Upper lobe of left lung (tissue), 6 donors: ENCODE results near the gene UBR1. TPM values are rescaled to one million over a fixed set of nuclear protein-coding genes. Genes with fewer than 3 reads are reported as not detected.

Experiments used
- ATAC-seq, 2 donors: fragments of 200-7000 bp; cut with Tn5 transposase; one replicate each; pipeline ENCODE4 v1.9.1; 2022; ENCODE audit warnings: mild to moderate bottlenecking in 2 of 2, moderate library complexity in 2 of 2; ENCODE audit not compliant: low FRiP score in 2 of 2
- DNase-seq, 2 donors: peaks; one replicate each; pipeline ENCODE4 v3.0.0-alpha.2; 2019 to 2020
- H3K27ac ChIP-seq, 4 donors: fragments of 200-600 bp; sonication (generic); one replicate each; pipeline ENCODE4 v1.5.1; 2016 to 2019
- H3K27me3 ChIP-seq, 4 donors: fragments of 200-600 bp; sonication (generic); one replicate each; pipeline ENCODE4 v1.5.1; 2017 to 2019
- H3K36me3 ChIP-seq, 4 donors: fragments of 200-600 bp; sonication (generic); one replicate each; pipeline ENCODE4 v1.5.1; 2016 to 2019
- H3K4me1 ChIP-seq, 4 donors: fragments of 200-600 bp; sonication (generic); one replicate each; pipeline ENCODE4 v1.5.1; 2018 to 2019
- H3K4me3 ChIP-seq, 4 donors: fragments of 200-600 bp; sonication (generic); one replicate each; pipeline ENCODE4 v1.5.1; 2017 to 2019; ENCODE audit warnings: mild to moderate bottlenecking in 2 of 4, moderate library complexity in 1 of 4
- H3K9me3 ChIP-seq, 4 donors: fragments of 200-600 bp; sonication (generic); one replicate each; pipeline ENCODE4 v1.5.1; 2018 to 2019
- EP300 ChIP-seq, 4 donors: sonication (generic); formaldehyde crosslinking; IDR thresholded peaks; one replicate each; pipeline ENCODE4 v1.5.1; 2017; ENCODE audit warnings: antibody characterized with exemption in 4 of 4, control low read depth in 2 of 4
- POLR2A ChIP-seq, 4 donors: fragments of 450-650 bp; IDR thresholded peaks; one replicate each; pipeline ENCODE4 v1.5.1; 2016 to 2017; ENCODE audit warnings: antibody characterized with exemption in 4 of 4, mild to moderate bottlenecking in 2 of 4
- POLR2AphosphoS5 ChIP-seq, 2 donors: sonication (generic); formaldehyde crosslinking; IDR thresholded peaks; one replicate each; pipeline ENCODE4 v1.5.1; 2017; ENCODE audit warnings: antibody characterized with exemption in 2 of 2
- WGBS, 2 donors: methylation state at CpG; one replicate each; pipeline ENCODE4 v1.1.5; 2017 to 2018; 5-methylcytosine and 5-hydroxymethylcytosine counted together
- total RNA-seq, 6 donors: library from RNA; depleted of rRNA in 4 of 6; stranded (reverse); fragments of >200 nt in 4 of 6; gene quantifications; one replicate each; pipeline versions ENCODE4 v1.1.0 to v1.2.1, GENCODE V29; 2016 to 2021
- TF ChIP-seq, protein P1 (sequence below), 6 experiments: fragments of 450-650 bp in 4 of 6; fragments of 200-600 bp in 2 of 6; sonication (generic) in 2 of 6; IDR thresholded peaks; one replicate each; pipeline ENCODE4 v1.5.1; 2016 to 2019; ENCODE audit warnings: antibody characterized with exemption in 6 of 6
- donor health status: DM: no; HTN: no; CAD: no; lungs with moderate emphysema.
- donor health status: DM: no; HTN: yes; CAD: no; lungs with severe emphysema.

The UBR1 gene
- total RNA-seq, 6 donors from 2014 or later, result 23.7 to 49.2 (median 27.2) TPM

DNA sequence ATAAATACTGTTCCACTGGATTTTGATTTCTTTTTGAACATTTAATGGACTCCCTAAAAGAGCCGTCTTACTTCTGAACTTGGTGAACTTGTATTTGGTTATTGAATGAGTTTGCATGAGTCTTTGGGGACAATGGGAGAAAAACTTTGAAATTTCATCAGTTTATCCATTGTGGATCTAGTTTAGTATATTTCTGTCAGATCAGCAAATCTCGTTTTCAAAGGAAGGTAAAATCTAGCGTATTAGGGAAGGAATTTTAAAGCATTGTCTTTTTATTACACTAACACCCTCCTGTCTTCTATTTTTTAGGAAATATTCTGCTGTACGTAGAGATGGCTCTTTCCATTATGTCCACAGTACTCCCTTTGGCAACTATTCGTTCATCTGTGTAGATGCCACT, 40.3 kb upstream of the UBR1 start:
- TF ChIP-seq, protein P1, sequence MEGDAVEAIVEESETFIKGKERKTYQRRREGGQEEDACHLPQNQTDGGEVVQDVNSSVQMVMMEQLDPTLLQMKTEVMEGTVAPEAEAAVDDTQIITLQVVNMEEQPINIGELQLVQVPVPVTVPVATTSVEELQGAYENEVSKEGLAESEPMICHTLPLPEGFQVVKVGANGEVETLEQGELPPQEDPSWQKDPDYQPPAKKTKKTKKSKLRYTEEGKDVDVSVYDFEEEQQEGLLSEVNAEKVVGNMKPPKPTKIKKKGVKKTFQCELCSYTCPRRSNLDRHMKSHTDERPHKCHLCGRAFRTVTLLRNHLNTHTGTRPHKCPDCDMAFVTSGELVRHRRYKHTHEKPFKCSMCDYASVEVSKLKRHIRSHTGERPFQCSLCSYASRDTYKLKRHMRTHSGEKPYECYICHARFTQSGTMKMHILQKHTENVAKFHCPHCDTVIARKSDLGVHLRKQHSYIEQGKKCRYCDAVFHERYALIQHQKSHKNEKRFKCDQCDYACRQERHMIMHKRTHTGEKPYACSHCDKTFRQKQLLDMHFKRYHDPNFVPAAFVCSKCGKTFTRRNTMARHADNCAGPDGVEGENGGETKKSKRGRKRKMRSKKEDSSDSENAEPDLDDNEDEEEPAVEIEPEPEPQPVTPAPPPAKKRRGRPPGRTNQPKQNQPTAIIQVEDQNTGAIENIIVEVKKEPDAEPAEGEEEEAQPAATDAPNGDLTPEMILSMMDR (IDR thresholded peaks at IDR 0.05), result no peak
- no peak for TF ChIP-seq POLR2A (IDR thresholded peaks at IDR 0.05)
- Histone ChIP-seq H3K27ac (no peak overlapping the region), H3K4me1 (peaks cover 3 to 7% (median 4%) of the 10 kb centered on the region in 4 donors), H3K4me3 (no peak overlapping the region), H3K36me3 (peaks cover 7 to 51% (median 18%) of the 10 kb centered on the region in 4 donors), H3K9me3 (no peaks in the 10 kb centered on the region), H3K27me3 (no peaks in the 10 kb centered on the region)
- no peak for DNase-seq
- WGBS, 2 donors, result 91 to 94% methylated on average over 5 of the region's 5 CpGs
- ATAC-seq, result no peak

DNA sequence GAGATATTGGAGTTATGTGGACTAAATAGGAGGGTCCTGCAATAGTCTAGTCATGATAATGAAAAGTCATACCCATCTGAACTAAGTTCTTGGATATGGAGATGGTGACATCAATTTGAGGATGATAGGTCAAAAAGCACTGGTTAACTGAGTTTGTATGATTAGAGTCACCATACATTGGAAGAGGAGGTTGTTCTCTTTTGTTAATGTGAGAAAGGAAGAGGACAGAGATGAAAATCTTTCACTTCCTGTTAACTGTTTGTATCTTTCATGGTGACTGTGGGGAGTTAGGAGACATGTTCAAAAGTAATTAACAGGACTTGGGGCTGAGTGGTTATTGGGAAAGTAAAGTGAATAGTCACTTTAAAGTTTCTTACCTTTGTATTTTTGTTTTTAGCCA, 38.7 kb upstream of the UBR1 start:
- H3K36me3 ChIP-seq, result peaks cover 15 to 53% (median 30%) of the 10 kb centered on the region in 4 donors
- no peak overlapping the region for H3K27ac ChIP-seq
- TF ChIP-seq POLR2A (IDR thresholded peaks at IDR 0.05) (no peak), EP300 (IDR thresholded peaks at IDR 0.05) (no peak), POLR2AphosphoS5 (IDR thresholded peaks at IDR 0.05) (no peak)
- TF ChIP-seq, protein P1 (IDR thresholded peaks at IDR 0.05), result no peak
- H3K9me3 ChIP-seq, result no peaks in the 10 kb centered on the region
- H3K4me1 ChIP-seq, result peaks cover 3 to 7% (median 4%) of the 10 kb centered on the region in 4 donors
- ATAC-seq, result no peak
- no peak overlapping the region for H3K4me3 ChIP-seq
- DNase-seq, result no peak
- H3K27me3 ChIP-seq, result no peaks in the 10 kb centered on the region

DNA sequence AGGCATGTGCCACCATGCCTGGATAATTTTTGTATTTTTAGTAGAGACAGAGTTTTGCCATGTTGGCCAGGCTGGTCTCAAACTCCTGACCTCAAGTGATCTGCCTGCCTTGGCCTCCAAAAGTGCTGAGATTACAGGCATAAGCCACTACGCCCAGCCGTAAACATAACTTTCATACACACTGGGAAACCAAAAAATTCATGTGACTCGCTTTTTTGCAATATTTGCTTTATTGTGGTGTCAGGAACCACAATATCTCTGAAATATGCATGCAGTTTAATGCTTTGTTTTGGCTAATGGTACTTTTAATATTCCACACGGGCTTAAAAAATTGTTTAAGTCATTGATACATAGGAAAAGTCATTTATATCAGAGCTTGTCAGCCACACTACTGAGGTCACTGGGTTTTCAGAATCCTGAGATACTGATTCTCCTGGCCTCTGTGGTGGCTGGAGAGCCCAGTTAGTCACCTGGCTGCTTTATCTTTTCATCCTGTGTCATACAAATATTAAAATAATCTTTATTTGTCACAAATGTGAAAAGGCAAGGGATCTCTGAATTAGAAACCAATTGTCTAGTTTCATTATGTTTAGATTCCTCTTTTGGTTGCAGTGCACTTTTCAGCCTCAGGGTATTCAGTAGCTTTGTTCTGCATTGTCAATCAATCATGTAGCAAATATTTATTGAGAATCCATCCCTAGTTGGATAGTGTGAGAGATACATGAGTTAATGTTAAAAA, 37.5 kb upstream of the UBR1 start:
- no peak for DNase-seq
- no peaks in the 10 kb centered on the region for H3K27me3 ChIP-seq
- no peak for ATAC-seq
- H3K27ac ChIP-seq, result no peak overlapping the region
- no peak for TF ChIP-seq POLR2A (IDR thresholded peaks at IDR 0.05)
- no peak for TF ChIP-seq EP300 (IDR thresholded peaks at IDR 0.05)
- TF ChIP-seq POLR2AphosphoS5 (IDR thresholded peaks at IDR 0.05), result no peak
- TF ChIP-seq, protein P1 (IDR thresholded peaks at IDR 0.05), result no peak
- peaks cover 3 to 7% (median 4%) of the 10 kb centered on the region in 4 donors for H3K4me1 ChIP-seq
- no peaks in the 10 kb centered on the region for H3K9me3 ChIP-seq
- H3K36me3 ChIP-seq, result peaks cover 15 to 53% (median 34%) of the 10 kb centered on the region in 4 donors
- WGBS, 2 donors, result 81 to 84% methylated on average over 4 of the region's 4 CpGs
- no peak overlapping the region for H3K4me3 ChIP-seq

DNA sequence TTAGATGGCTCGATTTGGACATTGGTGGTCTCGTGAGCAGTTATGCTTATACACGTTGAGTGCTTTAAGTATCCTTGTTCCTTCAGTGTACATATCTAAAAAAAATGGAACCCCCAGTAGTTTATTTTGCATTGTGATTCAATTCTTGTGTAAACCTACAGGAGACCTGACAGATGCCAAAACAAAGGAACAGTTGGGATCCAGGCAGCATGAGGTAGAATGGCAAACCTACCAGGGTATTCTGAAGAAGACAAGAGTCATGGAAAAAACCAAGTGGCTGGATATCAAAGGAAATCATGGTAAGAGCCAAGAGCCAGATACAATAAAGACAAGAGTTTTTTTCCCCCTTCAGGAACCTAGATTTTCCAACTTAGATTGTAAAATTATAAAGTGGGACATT, 29.5 kb upstream of the UBR1 start:
- no peak for TF ChIP-seq POLR2AphosphoS5 (IDR thresholded peaks at IDR 0.05)
- no peak for TF ChIP-seq EP300 (IDR thresholded peaks at IDR 0.05)
- TF ChIP-seq, protein P1 (IDR thresholded peaks at IDR 0.05), result no peak
- TF ChIP-seq POLR2A (IDR thresholded peaks at IDR 0.05), result no peak
- no peaks in the 10 kb centered on the region for H3K27me3 ChIP-seq
- H3K9me3 ChIP-seq, result no peaks in the 10 kb centered on the region
- peaks cover 10 to 47% (median 33%) of the 10 kb centered on the region in 4 donors for H3K36me3 ChIP-seq
- 76 to 82% methylated on average over 3 of the region's 3 CpGs for WGBS, 2 donors
- no peak overlapping the region for H3K4me3 ChIP-seq
- no peak for DNase-seq
- ATAC-seq, result no peak
- H3K27ac ChIP-seq, result no peak overlapping the region
- peaks cover 4 to 19% (median 15%) of the 10 kb centered on the region in 4 donors for H3K4me1 ChIP-seq

DNA sequence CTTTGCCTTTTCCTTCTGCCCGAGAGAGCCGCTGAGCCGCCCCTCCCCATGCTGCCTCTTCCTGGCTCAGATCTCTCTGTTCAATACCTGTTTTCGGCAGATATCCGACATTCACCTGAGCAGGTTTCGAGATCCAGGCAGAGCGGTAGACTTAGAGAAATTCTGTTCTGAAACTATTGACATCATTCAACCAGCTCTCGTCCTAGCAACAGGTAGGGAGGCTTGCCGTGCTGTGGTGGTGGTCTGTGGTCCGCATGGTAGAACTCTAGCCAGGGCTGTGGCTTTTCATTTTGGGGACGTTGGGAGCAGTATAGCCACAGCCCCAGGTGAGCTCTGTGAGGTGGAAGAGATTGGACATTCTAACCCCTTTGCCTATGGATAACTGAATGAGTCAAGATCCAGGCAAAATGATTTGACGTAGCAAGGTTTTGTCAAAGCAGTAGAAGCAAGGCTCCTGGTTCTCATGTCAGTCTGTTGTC, 28.4 kb upstream of the UBR1 start:
- Histone ChIP-seq H3K27me3 (no peaks in the 10 kb centered on the region), H3K4me3 (peak overlapping the region; percentile 67 to 97 (median 70)), H3K4me1 (peaks cover 4 to 19% (median 15%) of the 10 kb centered on the region in 4 donors), H3K27ac (peak overlapping the region; percentile 83 to 93 (median 89)), H3K9me3 (no peaks in the 10 kb centered on the region), H3K36me3 (peaks cover under 1 to 35% (median 22%) of the 10 kb centered on the region in 4 donors)
- DNase-seq (no peak), ATAC-seq (no peak)
- 12 to 22% methylated on average over 8 to 12 of the region's 12 CpGs for WGBS, 2 donors
- TF ChIP-seq POLR2AphosphoS5 (IDR thresholded peaks at IDR 0.05), result no peak
- TF ChIP-seq, protein P1 (IDR thresholded peaks at IDR 0.05), result no peak
- no peak for TF ChIP-seq POLR2A (IDR thresholded peaks at IDR 0.05)
- no peak for TF ChIP-seq EP300 (IDR thresholded peaks at IDR 0.05)
